Measurements from ENCODE around the gene GTPBP3. TPM values are rescaled to one million over a fixed set of nuclear protein-coding genes. Genes with fewer than 3 reads are reported as not detected.
A peak's percentile ranks its signal among the peaks of the same experiment; 100 is the strongest.

Gene GTPBP3
- total and polyA plus RNA-seq, 2 of the 13 experiments (the other 11 are each of a cell fraction or from before 2014, with no cell fraction given): 17.5 to 30.0 TPM

DNA sequence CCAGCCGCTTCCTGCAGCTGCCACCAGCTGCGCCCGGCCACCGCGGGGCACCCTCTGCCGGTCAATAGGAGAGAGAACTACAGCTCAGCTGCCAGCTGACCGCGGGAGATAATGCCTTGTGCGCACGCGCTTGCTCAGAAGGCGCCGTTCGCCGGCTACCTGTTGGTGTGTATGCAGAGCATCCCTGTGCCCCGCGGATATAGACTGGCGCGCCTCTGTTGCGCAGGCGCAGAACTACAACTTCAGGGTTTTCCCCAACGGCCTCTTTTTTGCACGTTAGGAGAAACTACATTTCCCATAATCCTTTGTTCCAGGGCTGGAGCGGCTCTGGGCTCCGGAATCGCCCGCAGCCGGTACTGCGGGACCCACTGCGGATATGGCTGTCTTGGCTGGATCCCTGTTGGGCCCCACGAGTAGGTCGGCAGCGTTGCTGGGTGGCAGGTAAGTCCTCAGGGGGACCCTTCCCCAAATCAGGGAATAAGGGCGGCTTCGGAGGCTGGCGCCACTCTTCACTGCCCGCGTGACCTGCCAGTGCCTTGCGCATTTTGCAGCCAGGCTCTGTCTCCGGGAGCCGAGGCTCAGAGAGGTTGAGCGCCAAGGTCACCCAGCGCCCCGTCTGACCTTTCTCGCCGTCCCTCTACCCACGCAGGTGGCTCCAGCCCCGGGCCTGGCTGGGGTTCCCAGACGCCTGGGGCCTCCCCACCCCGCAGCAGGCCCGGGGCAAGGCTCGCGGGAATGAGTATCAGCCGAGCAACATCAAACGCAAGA is 31.7 kb upstream of the GTPBP3 start, which contains the start of gene MRPL34 (continued):
- peak; percentile 91 for TF ChIP-seq HDAC2 (CRISPR knock-in tag; IDR thresholded peaks at IDR 0.05)
- TF ChIP-seq, protein P1, sequence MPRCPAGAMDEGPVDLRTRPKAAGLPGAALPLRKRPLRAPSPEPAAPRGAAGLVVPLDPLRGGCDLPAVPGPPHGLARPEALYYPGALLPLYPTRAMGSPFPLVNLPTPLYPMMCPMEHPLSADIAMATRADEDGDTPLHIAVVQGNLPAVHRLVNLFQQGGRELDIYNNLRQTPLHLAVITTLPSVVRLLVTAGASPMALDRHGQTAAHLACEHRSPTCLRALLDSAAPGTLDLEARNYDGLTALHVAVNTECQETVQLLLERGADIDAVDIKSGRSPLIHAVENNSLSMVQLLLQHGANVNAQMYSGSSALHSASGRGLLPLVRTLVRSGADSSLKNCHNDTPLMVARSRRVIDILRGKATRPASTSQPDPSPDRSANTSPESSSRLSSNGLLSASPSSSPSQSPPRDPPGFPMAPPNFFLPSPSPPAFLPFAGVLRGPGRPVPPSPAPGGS (CRISPR knock-in tag; IDR thresholded peaks at IDR 0.05): peak; percentile 56; the same call in 1 of the 2 replicates
- TF ChIP-seq NKX3-1 (CRISPR knock-in tag; IDR thresholded peaks at IDR 0.05): peak; percentile 39; the same call in 1 of the 2 replicates
- TF ChIP-seq ZMYM3 (CRISPR knock-in tag; IDR thresholded peaks at IDR 0.05): 0 out of 2 replicates have a peak, but pooled peaks have one; percentile 40
- TF ChIP-seq ZBTB44 (CRISPR knock-in tag; IDR thresholded peaks at IDR 0.05): no peak
- peak; percentile 68 for TF ChIP-seq YY1 (IDR thresholded peaks at IDR 0.05; ENCODE audit: insufficient read depth, insufficient replicate concordance, low read depth, low read length)
- no peak for TF ChIP-seq SMARCE1 (IDR thresholded peaks at IDR 0.05; ENCODE audit: borderline replicate concordance)
- 0 out of 2 replicates have a peak, but pooled peaks have one; percentile 12 for TF ChIP-seq IRF1 (CRISPR knock-in tag; IDR thresholded peaks at IDR 0.05; ENCODE audit: low read depth)
- TF ChIP-seq CTCF (CRISPR knock-in tag; IDR thresholded peaks at IDR 0.05): peak; percentile 96
- TF ChIP-seq, protein P2, sequence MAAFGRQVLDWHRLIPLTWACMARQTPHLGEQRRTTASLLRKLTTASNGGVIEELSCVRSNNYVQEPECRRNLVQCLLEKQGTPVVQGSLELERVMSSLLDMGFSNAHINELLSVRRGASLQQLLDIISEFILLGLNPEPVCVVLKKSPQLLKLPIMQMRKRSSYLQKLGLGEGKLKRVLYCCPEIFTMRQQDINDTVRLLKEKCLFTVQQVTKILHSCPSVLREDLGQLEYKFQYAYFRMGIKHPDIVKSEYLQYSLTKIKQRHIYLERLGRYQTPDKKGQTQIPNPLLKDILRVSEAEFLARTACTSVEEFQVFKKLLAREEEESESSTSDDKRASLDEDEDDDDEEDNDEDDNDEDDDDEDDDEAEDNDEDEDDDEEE (CRISPR knock-in tag; IDR thresholded peaks at IDR 0.05): no peak
- peak; percentile 71; the same call in 1 of the 2 replicates for TF ChIP-seq YEATS2 (CRISPR knock-in tag; IDR thresholded peaks at IDR 0.05; ENCODE audit: borderline replicate concordance)
- TF ChIP-seq LRRFIP1 (CRISPR knock-in tag; conservative IDR thresholded peaks at IDR 0.05): no peak
- TF ChIP-seq ZNF543 (CRISPR knock-in tag; IDR thresholded peaks at IDR 0.05): peak; percentile 83
- peak; percentile 89 for TF ChIP-seq ZFX (CRISPR knock-in tag; IDR thresholded peaks at IDR 0.05; ENCODE audit: low read depth)
- no peak; the same call in 1 of the 2 replicates for TF ChIP-seq ZBTB26 (CRISPR knock-in tag; IDR thresholded peaks at IDR 0.05; ENCODE audit: borderline replicate concordance)
- 0 out of 2 replicates have a peak, but pooled peaks have one; percentile 41 for TF ChIP-seq SPEN (CRISPR knock-in tag; IDR thresholded peaks at IDR 0.05; ENCODE audit: low read depth)
- no peak for TF ChIP-seq ZNF441 (CRISPR knock-in tag; IDR thresholded peaks at IDR 0.05; ENCODE audit: borderline replicate concordance)
